Adipocyte (in vitro differentiated cells): Measurements from ENCODE around the gene SRC.

Experiments
- DNase-seq: peaks from one replicate; pipeline ENCODE4 v3.0.0-alpha.2; 2015; ENCODE audit warnings: low read depth
- H3K27me3 ChIP-seq: replicated peaks from 2 replicates; pipeline ENCODE4 v1.7.0; 2013; ENCODE audit warnings: mild to moderate bottlenecking, low read length, moderate library complexity; ENCODE audit not compliant: control insufficient read depth, insufficient read depth
- H3K36me3 ChIP-seq: 2 replicates; pipeline ENCODE4 v1.7.0; 2013; ENCODE audit warnings: low read length, mild to moderate bottlenecking, moderate library complexity; ENCODE audit not compliant: control insufficient read depth, insufficient read depth, severe bottlenecking
- H3K4me1 ChIP-seq: 2 replicates; pipeline ENCODE4 v1.7.0; 2013; ENCODE audit warnings: mild to moderate bottlenecking, low read length, moderate library complexity; ENCODE audit not compliant: control insufficient read depth, insufficient read depth
- H3K4me3 ChIP-seq: 2 replicates; pipeline ENCODE4 v1.7.0; 2013; ENCODE audit warnings: mild to moderate bottlenecking, low read length, moderate library complexity
- H3K9ac ChIP-seq: 2 replicates; pipeline ENCODE4 v1.7.0; 2013; ENCODE audit warnings: mild to moderate bottlenecking, low read length, moderate library complexity
- H3K9me3 ChIP-seq: 2 replicates; pipeline ENCODE4 v1.7.0; 2013; ENCODE audit warnings: mild to moderate bottlenecking, low read length, moderate library complexity; ENCODE audit not compliant: control insufficient read depth

SRC gene

DNA sequence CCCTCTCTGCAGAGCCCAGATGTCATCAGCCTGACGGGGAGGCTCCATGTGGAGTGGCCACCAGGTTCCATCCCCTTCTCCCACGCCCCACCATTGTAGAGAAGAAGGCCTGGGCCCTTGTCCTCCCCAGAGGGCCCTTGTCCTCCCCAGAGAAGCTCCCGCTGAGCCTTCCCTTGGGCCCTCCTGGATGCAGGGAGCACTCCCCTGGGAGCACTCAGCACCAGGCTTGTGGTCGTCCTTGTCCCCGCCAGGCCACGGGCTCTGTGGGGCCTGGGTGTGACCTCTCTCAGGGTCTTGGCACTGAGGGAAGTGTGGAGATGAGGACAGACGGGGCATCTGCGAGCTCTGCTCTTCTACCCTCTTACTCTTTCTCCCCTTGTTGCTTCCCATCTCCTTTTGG, 91.7 kb downstream of the SRC start:
- DNase-seq = no peak
- Histone ChIP-seq H3K4me3 (no peak overlapping the region), H3K4me1 (no peaks in the 10 kb centered on the region), H3K9ac (no peak overlapping the region), H3K36me3 (no peaks in the 10 kb centered on the region), H3K27me3 (peaks cover 49% of the 10 kb centered on the region), H3K9me3 (peaks cover 12% of the 10 kb centered on the region)

DNA sequence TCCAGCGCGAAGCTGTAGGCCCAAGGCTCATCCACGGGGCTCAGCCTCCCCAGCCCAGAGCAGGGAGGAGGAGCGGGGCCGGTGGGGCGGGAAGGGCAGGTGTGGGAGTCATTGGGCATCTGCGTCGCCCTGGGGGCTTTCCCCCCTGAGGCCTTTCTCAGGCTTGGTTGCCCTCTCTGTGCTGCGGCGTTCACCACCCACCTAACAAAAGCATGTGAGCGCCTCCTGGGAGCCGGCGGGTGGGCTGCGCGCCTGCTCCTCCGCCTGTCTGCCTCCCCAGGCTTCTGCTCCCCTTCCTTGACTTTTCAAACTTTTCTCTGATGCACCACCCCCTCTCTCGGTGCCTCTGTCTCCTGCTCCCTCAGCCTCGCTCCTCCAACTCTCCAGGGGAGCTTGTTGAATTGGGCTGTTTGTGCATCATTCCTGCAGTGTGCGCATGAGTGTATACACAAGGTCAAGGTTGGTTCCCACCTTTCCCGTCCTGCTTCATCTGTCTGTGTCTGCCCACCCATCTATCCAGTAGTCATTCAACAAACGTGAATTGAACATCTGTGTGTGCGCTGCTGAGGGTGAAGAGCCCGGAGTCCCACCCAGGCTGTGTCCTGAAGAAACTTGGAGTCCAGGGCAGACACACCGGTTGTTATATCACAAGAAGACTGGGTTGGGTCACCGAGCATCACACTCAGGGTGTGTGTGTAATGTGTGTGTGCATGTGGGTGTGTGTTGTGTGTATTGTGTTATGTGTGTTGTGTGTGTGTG, 92.7 kb downstream of the SRC start:
- H3K27me3 ChIP-seq = peaks cover 51% of the 10 kb centered on the region
- H3K4me3 ChIP-seq = no peak overlapping the region
- peaks cover 12% of the 10 kb centered on the region for H3K9me3 ChIP-seq
- no peaks in the 10 kb centered on the region for H3K36me3 ChIP-seq
- no peaks in the 10 kb centered on the region for H3K4me1 ChIP-seq
- no peak overlapping the region for H3K9ac ChIP-seq
- no peak for DNase-seq

DNA sequence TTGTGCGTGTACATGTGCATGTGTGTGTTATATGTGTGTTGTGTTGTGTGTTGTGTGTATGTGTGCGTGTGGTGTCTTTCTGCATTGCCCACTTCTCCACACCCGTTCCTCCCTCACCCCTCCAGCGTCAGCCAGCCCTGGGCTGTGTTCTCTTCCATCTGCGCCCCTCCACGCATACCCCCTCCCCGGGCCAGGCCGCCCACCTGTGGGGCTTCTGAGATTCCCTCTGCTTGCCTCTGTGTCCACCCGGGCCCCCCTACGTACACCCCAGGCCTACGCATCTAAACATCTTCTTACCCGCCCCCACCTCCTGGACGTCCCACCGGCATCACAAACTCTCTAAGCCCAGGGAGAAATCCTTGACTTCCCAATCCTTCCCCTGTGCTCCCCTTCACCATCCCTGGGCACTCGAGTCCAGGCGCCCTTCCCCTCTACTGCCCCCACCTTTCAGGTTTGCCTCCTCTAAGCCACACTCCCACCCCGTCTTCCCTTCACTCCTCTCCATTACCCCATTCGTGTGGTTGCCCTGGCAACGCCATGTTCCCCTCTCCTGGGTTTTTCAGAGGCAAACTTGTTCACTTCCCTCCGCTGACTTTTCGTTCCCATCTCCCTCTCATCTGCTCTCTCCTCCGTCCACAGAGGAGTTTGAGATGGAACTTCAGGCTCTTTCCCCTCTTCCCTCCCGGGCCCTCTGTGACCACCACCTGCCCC, 93.4 kb downstream of the SRC start:
- no peaks in the 10 kb centered on the region for H3K36me3 ChIP-seq
- peaks cover 6% of the 10 kb centered on the region for H3K9me3 ChIP-seq
- H3K4me1 ChIP-seq = no peaks in the 10 kb centered on the region
- H3K27me3 ChIP-seq = peaks cover 54% of the 10 kb centered on the region
- no peak overlapping the region for H3K9ac ChIP-seq
- no peak overlapping the region for H3K4me3 ChIP-seq
- DNase-seq = no peak

DNA sequence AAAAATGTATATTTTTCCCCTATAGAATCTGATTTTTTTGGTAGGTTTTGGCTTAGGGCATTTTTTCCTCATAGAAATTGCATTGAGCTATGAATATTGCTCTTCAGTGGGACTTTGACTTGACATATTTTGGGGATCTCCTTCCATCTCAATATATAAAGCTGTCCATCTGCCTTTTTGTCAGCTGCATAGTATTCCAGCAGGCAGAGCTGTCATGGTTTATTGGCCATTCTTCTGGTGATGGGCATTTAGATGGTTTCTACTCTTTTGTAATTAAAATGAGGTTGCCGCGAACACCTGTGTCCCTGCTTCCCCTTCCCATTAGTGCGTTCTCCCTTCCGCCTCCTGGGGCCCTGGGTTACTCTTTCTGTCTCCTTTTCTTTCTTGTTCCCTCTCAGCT, 95.1 kb downstream of the SRC start:
- Histone ChIP-seq H3K27me3 (peaks cover 64% of the 10 kb centered on the region), H3K9me3 (no peaks in the 10 kb centered on the region), H3K9ac (no peak overlapping the region), H3K4me1 (no peaks in the 10 kb centered on the region), H3K36me3 (no peaks in the 10 kb centered on the region), H3K4me3 (no peak overlapping the region)
- DNase-seq = no peak

DNA sequence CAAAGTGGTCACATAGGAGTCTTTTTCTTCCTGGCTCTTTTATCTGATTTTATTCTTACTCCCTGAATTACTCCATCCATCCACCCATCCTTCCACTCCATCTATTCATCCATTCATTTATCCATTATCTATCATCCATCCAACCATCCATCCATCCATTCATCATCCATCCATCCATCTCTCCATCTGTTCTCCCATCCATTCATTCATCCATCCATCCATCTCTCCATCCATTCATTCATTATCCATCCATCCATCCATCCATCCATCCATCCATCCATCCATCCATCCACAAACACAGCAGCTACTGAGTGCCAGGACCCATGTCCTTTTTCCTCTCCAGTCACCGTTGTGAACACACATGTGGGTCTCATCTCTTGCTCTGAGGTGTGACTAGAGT, 96.6 kb downstream of the SRC start:
- Histone ChIP-seq H3K27me3 (peaks cover 73% of the 10 kb centered on the region), H3K4me3 (no peak overlapping the region), H3K9ac (no peak overlapping the region), H3K9me3 (no peaks in the 10 kb centered on the region), H3K4me1 (no peaks in the 10 kb centered on the region), H3K36me3 (no peaks in the 10 kb centered on the region)
- no peak for DNase-seq

DNA sequence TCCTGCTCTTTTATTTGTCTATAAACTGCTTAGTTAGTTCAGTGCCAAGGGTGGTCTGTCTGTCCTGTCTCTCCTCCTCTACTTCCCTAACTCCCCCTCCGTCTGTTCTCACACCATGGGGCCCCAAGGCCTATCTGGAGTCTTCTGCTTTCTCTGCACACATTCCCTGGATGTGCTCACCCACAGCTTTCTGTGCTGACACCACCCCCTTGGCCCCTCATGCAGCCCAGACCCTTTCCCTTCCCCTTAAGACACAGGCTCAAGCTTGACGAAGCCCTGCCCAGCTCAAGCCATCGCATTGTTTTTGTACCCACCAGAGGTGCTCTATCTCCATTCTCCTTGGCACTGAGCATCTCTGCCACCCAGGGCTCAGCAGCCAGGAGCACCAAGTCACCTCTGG, 97.0 kb downstream of the SRC start:
- Histone ChIP-seq H3K36me3 (no peaks in the 10 kb centered on the region), H3K9me3 (no peaks in the 10 kb centered on the region), H3K9ac (no peak overlapping the region), H3K4me1 (no peaks in the 10 kb centered on the region), H3K4me3 (no peak overlapping the region), H3K27me3 (peaks cover 70% of the 10 kb centered on the region)
- no peak for DNase-seq

DNA sequence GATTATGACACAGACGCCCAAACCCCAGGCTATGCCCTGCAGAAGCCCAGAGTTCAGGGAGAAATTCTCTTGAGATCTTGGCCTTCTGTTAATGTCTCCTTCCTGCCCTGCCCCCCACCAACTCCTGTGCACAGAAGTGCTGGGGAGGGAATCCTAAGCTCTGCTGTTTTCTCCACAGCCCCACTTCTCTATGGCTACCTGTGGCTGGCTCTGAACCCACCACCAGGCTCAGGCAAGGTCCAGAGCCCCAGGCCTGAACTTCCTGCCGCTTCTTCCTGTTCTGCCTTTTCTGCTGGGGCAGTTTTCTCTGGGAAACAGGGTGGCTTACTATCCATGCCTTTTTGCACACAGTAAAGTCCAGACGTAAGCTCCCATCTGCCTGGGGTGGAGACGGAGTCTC, 97.7 kb downstream of the SRC start:
- no peak for DNase-seq
- Histone ChIP-seq H3K4me3 (no peak overlapping the region), H3K9ac (no peak overlapping the region)

DNA sequence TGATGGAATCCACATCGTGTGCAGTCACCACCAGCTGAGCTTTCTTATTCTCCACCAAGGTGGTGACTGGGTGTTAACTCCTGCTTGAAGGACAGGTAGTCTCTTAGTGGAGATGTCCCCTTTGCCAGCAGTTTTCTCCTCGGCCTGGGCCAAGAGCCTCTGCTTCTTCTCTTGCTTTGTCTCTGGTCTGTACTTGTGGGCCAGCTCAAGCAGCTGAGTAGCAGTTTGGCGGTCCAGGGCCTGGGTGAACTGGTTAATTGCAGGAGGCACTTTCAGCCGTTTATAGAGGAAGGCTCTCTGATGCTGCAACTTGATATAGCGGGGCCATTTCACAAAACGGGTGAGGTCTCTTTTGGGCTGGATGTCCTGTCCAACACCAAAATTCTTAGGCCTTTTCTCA, 99.1 kb downstream of the SRC start:
- H3K4me1 ChIP-seq = no peaks in the 10 kb centered on the region
- no peaks in the 10 kb centered on the region for H3K9me3 ChIP-seq
- H3K4me3 ChIP-seq = no peak overlapping the region
- no peak for DNase-seq
- H3K27me3 ChIP-seq = peaks cover 69% of the 10 kb centered on the region
- no peak overlapping the region for H3K9ac ChIP-seq
- no peaks in the 10 kb centered on the region for H3K36me3 ChIP-seq

More for the DNA sequence above, 97.7 kb downstream of the SRC start:
- no peaks in the 10 kb centered on the region for H3K36me3 ChIP-seq
- H3K27me3 ChIP-seq = peaks cover 69% of the 10 kb centered on the region
- H3K9me3 ChIP-seq = no peaks in the 10 kb centered on the region
- no peaks in the 10 kb centered on the region for H3K4me1 ChIP-seq

DNA sequence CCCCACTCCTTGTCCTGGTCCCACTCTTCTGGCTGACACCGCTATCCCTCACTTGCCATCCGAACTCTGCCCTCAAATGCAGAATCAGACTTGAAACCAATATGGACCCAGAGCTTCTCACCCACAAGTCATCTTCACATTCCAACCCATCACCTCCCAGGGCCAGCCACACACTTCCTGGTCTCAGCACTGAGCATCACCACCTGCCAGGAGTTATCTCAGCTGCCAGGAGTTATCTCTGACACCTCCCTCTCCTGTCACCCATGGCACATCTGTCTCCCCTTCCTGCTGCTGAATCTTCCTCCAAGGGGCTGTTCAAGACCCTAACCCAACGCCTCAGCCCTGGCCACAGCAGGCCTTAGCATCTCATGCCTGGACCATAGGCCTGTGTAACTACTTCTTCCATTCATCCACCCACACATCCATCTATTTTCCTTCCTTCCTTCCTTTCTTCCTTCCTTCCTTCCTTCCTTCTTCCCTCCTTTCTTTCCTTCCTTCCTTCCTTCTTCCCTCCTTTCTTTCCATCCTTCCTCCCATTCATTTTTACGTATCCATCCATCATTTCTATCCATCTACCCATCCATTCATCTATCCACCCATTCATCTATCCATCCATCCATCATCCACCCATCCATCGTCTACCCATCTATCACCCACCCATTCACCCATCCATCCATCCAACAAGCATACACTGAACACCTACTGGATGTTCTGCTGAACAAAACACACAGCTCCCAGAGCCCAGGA, 100.5 kb downstream of the SRC start:
- Histone ChIP-seq H3K9me3 (no peaks in the 10 kb centered on the region), H3K27me3 (peaks cover 78% of the 10 kb centered on the region), H3K4me3 (no peak overlapping the region), H3K9ac (no peak overlapping the region), H3K36me3 (no peaks in the 10 kb centered on the region), H3K4me1 (no peaks in the 10 kb centered on the region)
- no peak for DNase-seq

DNA sequence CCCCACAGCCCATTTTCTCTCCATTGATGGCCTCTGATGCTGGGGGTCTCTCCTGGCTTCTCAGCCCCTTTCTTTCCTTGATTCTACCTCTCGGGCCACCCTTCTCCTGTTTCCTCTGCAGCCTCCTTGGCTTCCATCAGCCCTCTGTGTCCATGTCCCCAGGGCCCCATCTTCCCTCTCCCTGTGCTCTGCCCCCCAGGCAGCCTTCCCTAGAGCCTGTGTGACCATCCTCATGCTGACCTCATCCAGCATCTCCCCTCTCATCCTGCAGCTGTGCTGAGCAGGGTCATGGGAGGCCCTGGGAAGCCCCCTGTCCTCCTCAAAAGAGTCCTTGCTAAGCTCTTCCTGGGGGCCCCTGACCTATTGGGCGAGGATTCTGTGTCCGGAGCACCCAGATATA, 101.7 kb downstream of the SRC start:
- Histone ChIP-seq H3K4me3 (no peak overlapping the region), H3K9ac (no peak overlapping the region), H3K36me3 (no peaks in the 10 kb centered on the region), H3K4me1 (no peaks in the 10 kb centered on the region), H3K27me3 (peaks cover 81% of the 10 kb centered on the region), H3K9me3 (no peaks in the 10 kb centered on the region)
- DNase-seq = no peak

DNA sequence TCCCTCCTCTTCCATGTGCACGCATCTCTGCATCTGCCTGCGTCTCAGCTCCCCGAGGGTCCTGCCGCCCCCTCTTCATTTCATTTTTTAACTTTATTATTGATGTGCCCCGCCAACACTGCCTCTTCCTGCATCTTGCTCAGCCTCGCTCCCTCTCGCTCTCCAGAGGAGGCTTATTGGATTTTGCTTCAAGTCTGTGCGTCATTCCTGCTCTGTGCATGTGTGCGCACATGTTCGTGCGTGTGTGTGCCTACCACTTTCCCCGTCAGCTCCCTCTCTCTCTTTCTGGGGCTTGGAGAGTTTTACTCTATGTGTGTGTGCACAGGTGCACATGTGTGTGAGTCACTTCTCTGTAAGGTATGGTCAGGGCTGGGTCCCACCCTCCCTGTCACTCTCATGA, 103.3 kb downstream of the SRC start:
- H3K9me3 ChIP-seq = peaks cover 6% of the 10 kb centered on the region
- H3K4me3 ChIP-seq = no peak overlapping the region
- no peak for DNase-seq
- H3K4me1 ChIP-seq = no peaks in the 10 kb centered on the region
- no peak overlapping the region for H3K9ac ChIP-seq
- H3K27me3 ChIP-seq = peaks cover 73% of the 10 kb centered on the region
- no peaks in the 10 kb centered on the region for H3K36me3 ChIP-seq
